ENCODE results near the gene CD151.

GRCh38 chr11:863023-863909 is 30.5 kb downstream of the CD151 start:
- TF ChIP-seq POLR2AphosphoS5 (IDR thresholded peaks at IDR 0.05; ENCODE audit: low read depth, low read length) = no peak
- TF ChIP-seq TAF1 (IDR thresholded peaks at IDR 0.05; ENCODE audit: borderline replicate concordance, insufficient read depth, low read length) = no peak
- TF ChIP-seq REST (IDR thresholded peaks at IDR 0.05; ENCODE audit: insufficient read depth in 1 of 2, low read depth in 2 of 2, low read length in 2 of 2) = no peak
- no peak for TF ChIP-seq SIN3A (IDR thresholded peaks at IDR 0.05; ENCODE audit: borderline replicate concordance, insufficient read depth, low read length)

All from PFSK-1 (cell line).